ENCODE measurements around the gene CCSER1.
"Not testable (repeated sequence)": the region's sequence is repeated elsewhere in the genome, so short reads cannot be mapped to it uniquely, and the experiment has no call there.

Gene CCSER1

GRCh38 chr4:91222014-91222413, 1094.8 kb downstream of the CCSER1 start:
- no peak for DNase-seq

- no peak for DNase-seq
Observed at GRCh38 chr4:91226867-91227266, 1099.7 kb downstream of the CCSER1 start.

GRCh38 chr4:91228659-91229058, 1101.5 kb downstream of the CCSER1 start:
- no peak for DNase-seq

- peak; percentile 54 for DNase-seq
Observed at GRCh38 chr4:91233164-91233563, 1106.0 kb downstream of the CCSER1 start.

GRCh38 chr4:91243132-91243531, 1115.9 kb downstream of the CCSER1 start:
- DNase-seq: no peak

- DNase-seq: no peak
Observed at GRCh38 chr4:91256043-91256442, 1128.8 kb downstream of the CCSER1 start.

- DNase-seq: no peak
Observed at GRCh38 chr4:91256751-91257150, 1129.6 kb downstream of the CCSER1 start.

GRCh38 chr4:91257721-91258120, 1130.5 kb downstream of the CCSER1 start:
- no peak for DNase-seq

- no peak for DNase-seq
Observed at GRCh38 chr4:91258326-91258725, 1131.1 kb downstream of the CCSER1 start.

- DNase-seq: no peak
Observed at GRCh38 chr4:91267543-91267942, 1140.3 kb downstream of the CCSER1 start.

- not testable (repeated sequence) for DNase-seq
Observed at GRCh38 chr4:91268481-91268880, 1141.3 kb downstream of the CCSER1 start.

GRCh38 chr4:91268913-91269312, 1141.7 kb downstream of the CCSER1 start:
- no peak for DNase-seq

- DNase-seq: no peak
Observed at GRCh38 chr4:91279899-91280298, 1152.7 kb downstream of the CCSER1 start.

- DNase-seq: no peak
Observed at GRCh38 chr4:91280551-91281290, 1153.5 kb downstream of the CCSER1 start.

- DNase-seq: no peak
Observed at GRCh38 chr4:91282217-91282616, 1155.0 kb downstream of the CCSER1 start.

GRCh38 chr4:91283726-91284230, 1156.6 kb downstream of the CCSER1 start:
- no peak for DNase-seq

GRCh38 chr4:91284480-91284879, 1157.3 kb downstream of the CCSER1 start:
- DNase-seq: no peak

GRCh38 chr4:91285487-91285886, 1158.3 kb downstream of the CCSER1 start:
- DNase-seq: no peak

GRCh38 chr4:91288702-91289311, 1161.6 kb downstream of the CCSER1 start:
- DNase-seq: no peak

- no peak for DNase-seq
Observed at GRCh38 chr4:91298156-91298700, 1171.0 kb downstream of the CCSER1 start.

- no peak for DNase-seq
Observed at GRCh38 chr4:91298824-91299223, 1171.6 kb downstream of the CCSER1 start.

- peak; percentile 53 for DNase-seq
Observed at GRCh38 chr4:91302120-91302519, 1174.9 kb downstream of the CCSER1 start.

GRCh38 chr4:91304292-91304691, 1177.1 kb downstream of the CCSER1 start:
- DNase-seq: no peak

GRCh38 chr4:91317434-91317833, 1190.2 kb downstream of the CCSER1 start:
- DNase-seq: no peak
